ENCODE measurements around the gene ACTR3C. TPM values are rescaled to one million over a fixed set of nuclear protein-coding genes. Genes with fewer than 3 reads are reported as not detected.
"Not testable (repeated sequence)": the region's sequence is repeated elsewhere in the genome, so short reads cannot be mapped to it uniquely, and the experiment has no call there.

Gene ACTR3C
- total and polyA plus RNA-seq, 2 of the 13 experiments (the other 11 are each of a cell fraction or from before 2014, with no cell fraction given): 3.8 to 7.5 TPM

- TF ChIP-seq MNT (IDR thresholded peaks at IDR 0.05) (no peak), SMAD9 (CRISPR knock-in tag; IDR thresholded peaks at IDR 0.05) (no peak)
Observed at GRCh38 chr7:150313870-150314269, 9.5 kb downstream of the ACTR3C start (continued).

GRCh38 chr7:150313367-150313809 lies 10.0 kb downstream of the ACTR3C start:
- intact Hi-C loops (cut with micrococcal nuclease; ENCODE audit: unreplicated experiment): no loop called here
- FAIRE-seq (no peak), DNase-seq (ENCODE audit: low spot score) (no peak), ATAC-seq (no peak)
- no peak overlapping the region for H3K4me3 ChIP-seq (replicated peaks in 1 of 3; ENCODE audit: insufficient read depth in 1 of 3, low read depth in 2 of 3, low read length in 3 of 3)
- in situ Hi-C loops (cut with HindIII; ENCODE audit: extremely low pct_ligation_motif_present, low pct_unique_long_range_greater_than_20kb): no loop called here
- peaks cover 37% of the 10 kb centered on the region for H3K4me1 ChIP-seq (ENCODE audit: insufficient read depth, low read length)
- H3K27ac ChIP-seq (ENCODE audit: extremely low read length, insufficient read depth, low read length): no peak overlapping the region
- no peak overlapping the region for H2AFZ ChIP-seq (ENCODE audit: low read length)
- TF ChIP-seq FLYWCH1 (CRISPR knock-in tag; IDR thresholded peaks at IDR 0.05): no peak
- BruUV-seq (replicated peaks): no TSS peak
- no peaks in the 10 kb centered on the region for H3K27me3 ChIP-seq (ENCODE audit: control insufficient read depth in 1 of 2, insufficient read depth in 2 of 2, low read length in 2 of 2)
- no peak overlapping the region for H3K4me2 ChIP-seq (ENCODE audit: low read depth, low read length)
- ChIA-PET POLR2A (interaction anchor here (0.8 to 2.3 kb wide), 2 partner anchors 9 to 29 kb away, joined by 3 to 13 read pairs; partner anchors contain the start of genes ACTR3C and LRRC61), CTCF (ENCODE audit: low intra/inter-chr PET ratio, low total read pairs) (no interaction called here)
- no peak overlapping the region for H3K9ac ChIP-seq (ENCODE audit: insufficient read depth, low read depth, low read length)
- no peaks in the 10 kb centered on the region for H3K9me3 ChIP-seq (ENCODE audit: low read length)
- WGBS (ENCODE audit: low lambda C conversion rate): 85% methylated on average over 3 of the region's 3 CpGs
- H3K36me3 ChIP-seq (replicated peaks in 1 of 2; ENCODE audit: control insufficient read depth in 1 of 2, insufficient read depth in 2 of 2, low read length in 2 of 2): no peaks in the 10 kb centered on the region
- H3K79me2 ChIP-seq (ENCODE audit: insufficient read depth, low read length): no peaks in the 10 kb centered on the region
- no peaks in the 10 kb centered on the region for H4K20me1 ChIP-seq (ENCODE audit: insufficient read depth, low read length)

GRCh38 chr7:150312649-150313366 lies 10.5 kb downstream of the ACTR3C start:
- peaks cover 42% of the 10 kb centered on the region for H3K4me1 ChIP-seq (ENCODE audit: insufficient read depth, low read length)
- H3K4me2 ChIP-seq (ENCODE audit: low read depth, low read length); H3K27ac ChIP-seq (ENCODE audit: extremely low read length, insufficient read depth, low read length); intact Hi-C loops (cut with micrococcal nuclease; ENCODE audit: unreplicated experiment); H4K20me1 ChIP-seq (ENCODE audit: insufficient read depth, low read length); H3K79me2 ChIP-seq (ENCODE audit: insufficient read depth, low read length); H3K9ac ChIP-seq (ENCODE audit: insufficient read depth, low read depth, low read length); H3K36me3 ChIP-seq (replicated peaks in 1 of 2; ENCODE audit: control insufficient read depth in 1 of 2, insufficient read depth in 2 of 2, low read length in 2 of 2); H3K4me3 ChIP-seq (replicated peaks in 1 of 3; ENCODE audit: insufficient read depth in 1 of 3, low read depth in 2 of 3, low read length in 3 of 3); FAIRE-seq; ATAC-seq; H3K9me3 ChIP-seq (ENCODE audit: low read length); H3K27me3 ChIP-seq (ENCODE audit: control insufficient read depth in 1 of 2, insufficient read depth in 2 of 2, low read length in 2 of 2); BruUV-seq (replicated peaks); H2AFZ ChIP-seq (ENCODE audit: low read length); in situ Hi-C loops (cut with HindIII; ENCODE audit: extremely low pct_ligation_motif_present, low pct_unique_long_range_greater_than_20kb); CTCF ChIA-PET (ENCODE audit: low intra/inter-chr PET ratio, low total read pairs): not testable (repeated sequence)
- 0 out of 2 replicates have a peak, but pooled peaks have one; percentile 9 for TF ChIP-seq FOSL2 (CRISPR knock-in tag; IDR thresholded peaks at IDR 0.05)
- peak; percentile 71 for DNase-seq (ENCODE audit: low spot score)
- WGBS (ENCODE audit: low lambda C conversion rate): 91% methylated on average over 7 of the region's 7 CpGs
- POLR2A ChIA-PET: interaction anchor here (2.3 kb wide), 1 partner anchor 10 kb away, joined by 13 read pairs; the partner anchor contains the start of genes ACTR3C and LRRC61

Data from HepG2 (cell line).